GM19023 (cell line): ENCODE measurements around the gene C20orf144.
A peak's percentile ranks its signal among the peaks of the same experiment; 100 is the strongest.

Source experiments
- ATAC-seq: cut with Tn5 transposase; IDR thresholded peaks from one replicate; pipeline ENCODE4 v1.9.1; 2021; ENCODE audit warnings: mild to moderate bottlenecking, moderate library complexity; ENCODE audit not compliant: unreplicated experiment

Gene C20orf144

DNA sequence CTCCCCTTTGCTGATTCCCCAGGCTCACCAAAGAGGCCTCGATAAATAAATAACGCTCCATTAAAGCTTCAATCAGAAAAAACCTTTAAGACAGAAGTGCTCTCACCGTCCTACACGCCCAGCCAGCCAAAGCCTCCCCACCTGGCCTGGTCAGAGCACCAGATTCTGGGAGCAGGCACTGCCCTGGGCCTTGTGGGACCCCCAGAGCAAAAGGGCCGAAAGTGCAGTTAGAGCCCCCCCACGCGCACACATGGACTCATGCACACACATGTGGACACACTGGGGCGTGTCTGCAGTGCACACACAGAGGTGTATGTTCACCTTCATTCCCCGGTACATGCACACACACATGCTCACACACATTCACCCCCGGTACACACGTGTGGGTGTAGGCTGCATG lies 14.0 kb downstream of the C20orf144 start:
- no peak for ATAC-seq

DNA sequence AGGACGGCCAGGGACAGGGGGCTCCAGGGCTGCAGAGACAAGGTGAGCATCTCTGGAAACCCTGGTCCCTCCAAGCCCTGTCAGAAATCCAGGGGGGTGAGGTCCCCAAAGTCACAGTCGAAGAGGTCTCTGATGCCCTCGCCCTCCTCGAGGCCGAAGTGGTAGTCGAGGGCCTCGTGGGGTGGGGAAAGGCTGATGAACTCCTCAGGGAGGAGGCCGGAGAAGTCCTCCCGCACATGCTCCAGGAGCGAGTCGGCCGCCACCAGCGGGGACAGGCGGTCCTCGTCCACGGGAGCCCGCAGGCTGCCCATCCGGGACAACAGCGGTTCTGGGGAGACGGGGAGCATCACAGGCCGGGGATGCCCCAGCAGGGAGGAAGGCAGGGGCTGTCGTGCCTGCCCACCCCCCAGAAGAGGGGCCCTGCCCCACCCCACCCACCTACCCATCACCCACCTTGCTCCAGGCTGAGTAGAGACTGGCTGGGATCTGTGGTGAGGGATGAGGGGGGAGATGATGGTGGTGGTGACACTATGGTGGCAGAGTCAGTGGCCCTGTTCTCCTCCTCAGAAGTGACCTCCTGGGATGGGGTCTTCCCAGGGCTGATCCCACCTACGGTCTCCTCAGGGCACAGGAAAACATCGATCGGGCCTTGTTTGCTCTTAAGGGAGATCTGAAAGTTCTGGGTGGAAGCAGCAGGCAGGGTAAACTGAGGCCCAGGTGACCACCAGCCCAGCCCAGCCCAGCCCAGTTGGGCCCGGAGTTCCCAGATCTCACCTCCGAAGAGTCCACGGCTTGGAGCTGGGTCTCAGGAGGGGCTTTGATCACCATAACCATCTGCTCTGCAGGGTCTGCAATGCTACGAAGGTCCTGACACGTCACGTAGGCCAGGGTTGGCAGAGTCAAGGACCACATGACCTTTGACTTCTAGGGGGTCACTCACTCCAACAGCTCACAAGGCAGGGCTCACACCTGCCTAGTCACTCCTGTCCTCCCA lies 14.8 kb downstream of the C20orf144 start:
- ATAC-seq, result no peak

DNA sequence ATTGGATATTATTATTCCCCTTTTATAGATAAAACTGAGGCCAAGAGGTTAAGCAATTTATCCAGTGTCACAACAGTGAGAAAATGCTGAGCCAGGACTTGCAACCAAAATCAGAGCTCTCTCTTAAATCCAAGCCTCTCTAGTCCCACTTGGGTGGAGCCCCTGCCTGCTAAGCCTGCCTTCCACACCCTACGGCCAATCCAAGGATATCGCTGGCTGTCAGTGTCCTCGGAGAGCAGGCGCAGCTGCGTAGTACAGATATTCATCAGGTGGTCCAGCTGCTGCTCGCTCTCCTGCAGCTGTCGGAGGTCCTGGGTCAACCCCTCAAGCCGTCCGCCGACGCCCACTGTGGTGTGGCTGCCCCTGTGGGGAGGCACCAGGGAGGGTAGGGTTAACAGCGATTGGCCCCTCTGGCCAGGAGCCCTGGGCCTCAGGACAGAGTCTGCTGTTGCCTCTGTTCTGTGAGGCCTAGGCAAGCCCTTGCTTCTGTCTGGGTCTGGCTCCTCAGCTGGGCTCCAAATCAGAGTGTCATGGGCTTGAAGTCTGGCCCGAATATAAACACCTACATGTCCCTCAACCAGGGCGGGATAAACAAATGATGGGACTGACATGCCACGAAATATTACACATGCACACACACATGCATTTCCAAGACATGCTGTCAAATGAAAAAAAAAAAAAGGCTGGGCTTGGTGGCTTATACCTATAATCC lies 16.0 kb downstream of the C20orf144 start:
- no peak for ATAC-seq

DNA sequence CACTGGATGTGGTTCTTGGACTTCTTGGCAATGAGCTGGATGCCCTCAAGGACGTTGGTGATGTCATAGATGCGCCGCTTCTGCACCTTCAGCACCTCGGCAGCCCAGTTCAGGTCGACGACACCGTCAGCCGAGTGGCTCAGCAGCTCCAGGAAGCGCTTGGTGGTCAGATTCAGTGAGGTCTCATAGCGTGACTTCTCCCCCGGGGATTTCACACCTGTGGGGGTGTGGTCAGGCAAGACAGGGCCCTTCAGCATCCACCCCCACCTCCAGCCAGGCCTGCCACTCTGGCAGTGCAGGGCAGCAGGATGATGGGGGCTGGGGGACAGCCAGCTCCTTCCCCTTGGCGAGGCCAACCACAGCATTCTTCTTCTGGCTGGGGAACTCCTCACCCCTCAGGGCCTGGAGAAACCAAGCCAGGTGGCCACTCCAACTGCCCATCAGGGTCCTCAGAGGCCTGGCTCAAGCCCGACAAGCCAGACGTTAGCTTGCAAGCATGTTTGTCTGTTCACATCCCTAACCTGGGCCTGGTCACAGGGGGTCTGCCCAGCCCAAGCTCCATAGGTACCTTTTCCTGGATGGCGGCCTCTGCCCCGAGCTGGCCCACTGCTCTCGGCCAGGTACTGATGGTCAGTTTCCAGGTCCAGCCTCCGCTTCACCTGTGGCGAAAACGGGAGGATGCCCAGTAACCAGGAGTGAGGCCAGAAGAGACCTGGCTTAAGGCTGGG lies 17.8 kb downstream of the C20orf144 start:
- peak; percentile 64 for ATAC-seq

DNA sequence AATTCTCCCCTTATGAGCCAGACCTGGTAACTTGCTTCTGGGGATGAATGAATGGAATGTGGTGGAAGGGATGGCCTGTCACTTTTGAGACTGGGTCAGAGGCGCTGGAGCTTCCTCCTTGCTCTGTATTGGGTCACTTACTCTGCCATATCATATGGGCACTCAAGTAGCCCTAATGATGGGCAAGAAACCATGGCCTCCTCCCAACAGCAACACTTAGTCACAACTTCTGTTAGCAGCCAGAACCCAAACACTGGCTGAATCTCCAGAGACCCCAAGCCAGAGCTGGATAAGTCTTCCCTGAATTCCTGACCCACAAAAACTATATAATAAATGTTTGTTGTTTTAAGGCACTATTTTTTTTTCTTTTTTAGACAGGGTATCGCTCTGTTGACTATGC lies 18.6 kb downstream of the C20orf144 start:
- ATAC-seq, result no peak

DNA sequence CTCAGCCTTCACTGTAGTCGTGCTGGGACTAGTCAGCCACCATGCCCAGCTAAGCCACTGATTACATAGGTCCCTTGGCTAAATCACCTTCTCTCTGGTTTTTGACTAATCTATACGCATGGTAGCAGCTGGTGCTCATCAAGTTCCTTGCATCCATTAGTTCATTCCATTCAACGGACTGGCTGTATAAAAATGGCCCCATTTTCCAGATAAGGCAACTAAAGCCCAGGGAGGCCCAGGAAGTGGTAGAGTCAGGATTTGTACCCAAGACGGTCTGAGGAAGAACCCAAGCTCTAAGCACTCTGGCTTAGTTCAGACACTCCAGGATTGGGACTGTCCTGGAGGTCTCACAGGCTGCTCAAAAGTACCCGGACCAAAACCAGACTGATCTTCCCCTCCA lies 19.2 kb downstream of the C20orf144 start:
- no peak for ATAC-seq

DNA sequence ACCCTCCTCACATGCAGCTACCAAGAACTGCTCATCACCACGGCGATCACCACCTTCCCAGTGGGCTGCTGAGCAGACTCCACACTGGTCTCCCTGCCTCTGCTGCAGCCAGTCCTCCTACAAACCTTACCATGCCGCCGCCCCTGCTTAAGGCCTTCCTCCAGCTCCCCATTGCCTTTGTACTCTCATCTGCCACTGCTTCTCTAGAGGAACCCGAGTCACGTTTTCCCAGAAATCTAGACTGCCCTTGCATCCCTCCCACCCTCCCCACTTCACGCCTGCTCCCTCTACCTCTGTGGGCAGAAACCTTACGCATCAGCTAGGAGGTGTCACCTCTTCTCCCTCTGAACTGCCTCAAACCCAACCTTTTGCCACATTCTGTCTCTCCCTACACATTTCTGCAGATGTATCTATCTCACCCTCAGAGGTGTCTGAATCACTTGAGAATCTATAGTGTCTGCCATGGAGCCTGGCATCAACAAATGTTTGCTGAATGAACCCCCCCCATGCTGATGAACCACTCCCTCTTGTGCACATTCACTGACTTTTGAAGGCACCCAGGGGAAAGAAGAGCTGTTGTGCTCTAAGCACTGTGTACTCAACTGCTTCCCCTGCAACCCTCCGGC lies 19.7 kb downstream of the C20orf144 start:
- ATAC-seq, result no peak

DNA sequence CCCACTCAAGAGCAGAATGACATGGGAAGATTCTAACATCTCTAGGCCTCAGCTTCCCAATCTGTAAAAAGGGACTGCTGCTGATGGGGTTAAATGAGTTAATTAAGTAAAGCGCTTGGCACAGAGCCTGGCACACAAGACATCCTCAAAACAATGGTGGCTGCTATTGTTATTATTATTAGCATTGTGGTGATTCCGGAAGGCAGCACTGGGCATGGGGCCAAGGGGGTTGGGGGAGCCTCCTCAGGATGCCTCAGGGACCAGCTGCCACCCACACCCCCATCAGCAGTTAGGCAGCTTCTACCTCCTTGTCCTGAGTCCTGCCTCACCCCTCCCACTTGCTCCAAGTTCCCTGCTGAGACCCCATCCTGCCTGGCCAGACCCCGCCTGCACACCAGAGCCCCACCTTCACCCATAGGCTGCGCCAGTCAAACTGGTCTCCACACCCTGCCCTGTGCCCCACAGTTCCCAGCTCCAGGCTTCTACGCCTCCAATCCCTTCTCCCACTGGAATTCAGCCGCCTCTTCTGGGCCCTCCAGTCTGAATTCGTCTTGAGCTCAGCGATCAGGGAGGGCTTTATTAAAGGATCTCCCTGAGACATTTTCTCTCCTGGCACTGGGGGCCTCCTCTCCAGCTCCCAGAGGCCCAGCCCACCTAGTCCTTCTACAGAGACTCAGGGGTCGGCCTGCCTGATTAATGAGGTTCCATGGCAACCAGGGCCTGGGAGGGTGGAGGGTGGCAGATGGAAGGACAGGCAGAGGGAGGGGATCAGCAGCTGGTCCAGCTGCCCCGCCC lies 22.6 kb downstream of the C20orf144 start:
- ATAC-seq, result no peak

DNA sequence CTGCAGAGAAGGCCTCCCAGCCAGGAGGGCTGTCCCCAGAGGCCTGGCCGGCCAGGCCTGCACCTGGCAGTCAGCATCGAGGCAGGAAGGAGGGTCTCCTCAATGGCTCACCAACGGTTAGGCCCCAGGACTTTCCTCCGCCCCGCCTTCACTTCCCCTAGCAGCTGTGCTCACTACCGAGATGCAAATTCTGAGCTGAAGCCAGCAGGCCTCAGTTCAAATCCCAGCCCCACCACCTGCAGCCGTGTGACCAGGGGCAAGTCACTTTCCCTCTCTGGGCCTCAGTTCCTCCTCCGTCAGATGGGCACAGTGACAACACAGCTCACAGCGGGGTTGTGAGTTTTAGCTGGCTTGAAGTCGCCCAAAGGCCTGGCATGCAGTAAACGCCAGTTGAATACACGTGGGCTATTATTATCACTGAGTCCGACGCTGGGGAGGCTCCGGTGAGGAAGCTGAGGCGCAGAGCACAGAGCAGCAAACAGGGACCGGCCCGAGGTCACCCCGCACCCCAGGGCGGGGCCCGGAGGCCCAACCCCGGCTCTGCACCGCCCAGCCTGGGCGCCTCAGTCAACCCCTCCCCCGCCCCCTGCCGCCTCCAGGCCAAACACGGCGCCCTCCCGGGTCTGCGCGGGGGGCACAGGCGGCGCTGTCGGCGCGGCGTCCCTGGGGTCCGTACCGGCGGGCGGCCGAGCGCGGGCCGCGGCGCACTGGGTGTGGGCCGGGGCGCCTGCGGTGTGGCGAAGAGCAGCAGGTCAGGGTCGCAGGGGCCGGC lies 23.4 kb downstream of the C20orf144 start:
- ATAC-seq, result peak; percentile 40

DNA sequence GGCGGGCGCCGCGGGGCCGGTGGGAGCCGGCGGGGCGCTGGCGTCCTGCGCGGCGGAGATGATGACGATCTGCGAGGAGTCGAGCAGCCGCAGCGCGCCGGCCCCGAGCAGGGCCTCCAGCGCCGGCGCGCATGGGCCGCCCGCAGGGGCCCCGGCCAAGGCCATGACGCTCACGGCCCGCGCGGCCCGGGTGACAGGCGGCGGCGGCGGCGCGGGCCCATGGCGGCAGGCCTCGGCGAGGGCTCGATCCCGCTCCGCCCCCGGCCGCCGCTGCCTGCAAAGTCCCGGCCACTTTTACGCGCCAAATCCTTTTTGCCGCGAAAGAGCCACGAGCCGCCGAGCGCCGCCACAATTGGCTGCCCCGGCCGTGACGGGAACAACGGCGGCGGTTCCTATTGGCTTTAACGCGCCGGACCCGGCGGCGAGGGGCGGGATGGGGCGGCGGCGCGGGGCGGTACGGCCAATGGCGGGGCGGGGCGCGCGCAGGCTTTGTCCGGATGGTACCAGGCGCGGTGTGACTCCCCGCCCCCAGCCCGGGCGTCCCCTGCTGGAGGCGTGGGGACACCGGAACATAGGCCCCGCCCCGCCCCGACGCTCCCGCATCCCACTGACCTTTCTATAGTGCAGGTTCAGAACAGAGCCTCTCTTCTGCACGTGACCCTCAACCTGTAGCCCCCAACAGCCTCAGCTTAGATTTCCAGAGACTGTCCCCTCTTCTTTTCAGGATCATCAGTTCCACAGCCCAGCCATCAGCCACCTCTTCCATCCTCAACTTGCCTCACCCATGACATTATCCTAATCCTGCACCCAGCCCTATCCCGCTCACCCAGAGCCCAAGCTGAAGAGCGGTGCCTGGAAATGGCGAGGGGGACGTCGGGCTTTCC lies 24.2 kb downstream of the C20orf144 start, which contains the start of gene E2F1:
Gene E2F1, minus strand, starts transcription at position 286 of the 884 bp plus-strand sequence. Its CDS starts 121 bp downstream, at position 165.
- ATAC-seq, result peak; percentile 72

DNA sequence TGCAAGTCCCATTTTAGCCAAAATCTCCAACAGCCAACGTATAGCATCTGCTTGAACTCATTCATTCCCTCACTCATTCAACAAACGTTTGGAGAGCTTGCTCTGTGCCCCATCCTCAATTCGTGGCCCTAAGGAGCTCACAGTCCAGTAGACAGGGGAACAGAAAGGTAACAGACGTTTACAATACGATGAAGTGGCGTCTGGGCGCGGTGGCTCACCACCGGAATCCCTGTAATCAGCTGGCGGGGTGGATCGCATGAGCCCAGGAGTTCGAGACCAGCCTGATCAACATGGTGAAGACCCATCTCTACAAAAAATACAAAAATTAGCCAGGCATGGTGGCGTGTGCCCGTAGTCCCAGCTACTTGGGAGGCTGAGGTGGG lies 24.8 kb downstream of the C20orf144 start:
- no peak for ATAC-seq

DNA sequence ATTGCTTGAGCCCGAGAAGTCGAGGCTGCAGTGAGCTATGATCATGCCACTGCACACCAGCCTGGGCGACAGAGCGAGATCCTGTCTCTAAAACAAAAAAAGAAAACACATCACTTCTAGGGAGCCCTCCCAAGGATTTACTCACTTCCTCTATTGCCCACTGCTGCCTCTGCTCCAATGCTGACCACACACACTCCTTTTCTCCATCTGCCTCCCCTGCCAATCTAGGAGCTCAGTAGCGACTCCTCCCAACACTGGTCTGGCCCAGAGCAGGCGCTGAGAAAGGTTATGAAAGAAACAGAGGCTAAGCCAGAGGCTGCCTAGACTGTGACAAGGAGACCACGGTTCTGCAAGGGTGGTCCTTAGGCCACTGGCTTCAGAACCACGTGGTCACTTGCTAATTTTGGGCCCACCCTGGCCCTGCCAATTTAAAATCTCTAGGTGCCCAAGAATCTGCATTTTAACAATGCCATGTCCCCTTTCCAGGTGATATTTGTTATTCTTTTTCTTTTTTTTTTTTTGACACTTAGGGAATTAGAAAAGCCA lies 25.3 kb downstream of the C20orf144 start:
- no peak for ATAC-seq

DNA sequence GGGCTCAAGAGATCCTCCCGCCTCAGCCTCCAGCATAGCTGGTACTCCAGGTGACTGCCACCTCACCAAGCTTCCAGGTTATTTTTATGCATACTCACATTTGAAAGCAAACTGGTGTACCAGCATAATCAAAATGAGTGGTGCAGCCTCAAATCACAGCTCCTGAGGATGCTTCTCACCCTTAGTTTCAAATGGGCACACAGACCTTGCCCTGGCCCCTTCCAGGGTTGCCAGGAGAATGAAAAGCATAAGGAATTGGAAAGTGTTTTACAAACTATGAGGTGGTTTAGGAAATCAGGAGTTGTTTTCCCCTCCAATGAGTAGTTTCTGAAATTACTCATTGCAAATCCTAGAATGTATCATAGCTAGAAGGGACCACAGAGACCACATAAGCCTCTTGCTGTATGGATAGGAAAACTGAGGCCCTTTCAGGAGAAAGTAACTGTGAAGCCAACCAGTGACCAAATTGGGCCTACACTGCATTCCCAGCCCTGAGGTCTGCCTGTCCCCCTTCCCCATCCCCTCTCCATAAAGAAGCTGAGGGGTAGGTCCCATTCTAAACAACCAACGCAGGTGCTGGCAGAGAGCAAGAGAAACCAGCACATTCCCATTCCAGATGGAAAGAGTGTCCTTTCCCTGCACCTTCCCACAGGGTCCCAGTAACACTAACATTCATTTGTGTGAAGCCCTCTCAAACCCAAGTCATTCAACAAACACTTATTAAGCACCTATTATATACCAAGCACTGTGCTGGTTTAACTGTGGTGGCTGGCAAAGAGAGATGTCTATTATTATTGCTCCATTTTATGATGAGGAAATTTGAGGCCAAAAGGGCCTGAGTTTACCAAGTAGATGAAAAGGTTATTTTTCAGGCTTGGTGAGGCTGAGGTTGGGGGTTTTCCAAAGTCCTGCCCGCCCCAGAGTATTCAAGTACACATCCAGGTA lies 26.1 kb downstream of the C20orf144 start:
- ATAC-seq, result no peak

DNA sequence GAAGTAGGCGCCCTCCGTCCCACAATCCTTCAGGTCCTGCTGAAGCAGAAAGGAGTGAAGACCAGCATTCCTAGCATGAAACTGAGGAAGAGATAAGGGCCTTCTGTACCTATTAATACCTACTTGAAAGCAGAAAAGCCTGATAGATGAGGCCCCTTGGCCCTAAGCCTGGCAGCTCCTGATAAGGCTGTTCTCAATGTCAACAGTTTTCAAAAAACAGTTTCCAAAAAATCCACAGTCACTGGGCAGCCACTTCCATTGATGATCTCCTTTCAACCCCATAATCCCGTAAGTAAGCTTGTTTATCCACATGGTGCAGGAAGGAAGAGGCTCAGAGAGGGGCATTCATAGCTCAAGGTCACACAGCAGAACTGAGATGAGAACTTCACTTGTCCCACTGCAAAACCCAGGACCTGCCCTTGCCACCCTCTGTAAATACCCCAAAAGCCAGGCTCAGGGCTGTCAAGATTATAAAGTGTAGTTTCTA lies 26.9 kb downstream of the C20orf144 start:
- no peak for ATAC-seq

DNA sequence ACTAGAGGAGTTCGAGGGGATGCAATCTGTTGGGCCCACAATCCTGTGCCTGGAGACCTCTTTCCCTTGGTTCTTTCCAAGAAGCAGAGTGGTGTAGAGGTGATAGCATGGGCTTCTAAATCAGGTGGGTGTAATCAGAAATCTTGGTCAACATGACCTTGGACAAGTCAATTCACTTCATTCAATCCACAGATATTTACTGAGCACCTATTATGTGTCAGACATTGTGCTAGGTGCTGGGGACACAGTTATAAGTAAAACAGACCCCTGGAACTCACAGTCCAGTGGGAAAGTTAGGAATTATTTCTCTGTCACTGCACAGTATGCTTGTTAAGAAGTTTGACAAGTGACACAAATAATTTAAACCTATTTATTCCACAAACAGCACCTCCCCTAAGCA lies 27.4 kb downstream of the C20orf144 start:
- ATAC-seq, result no peak

DNA sequence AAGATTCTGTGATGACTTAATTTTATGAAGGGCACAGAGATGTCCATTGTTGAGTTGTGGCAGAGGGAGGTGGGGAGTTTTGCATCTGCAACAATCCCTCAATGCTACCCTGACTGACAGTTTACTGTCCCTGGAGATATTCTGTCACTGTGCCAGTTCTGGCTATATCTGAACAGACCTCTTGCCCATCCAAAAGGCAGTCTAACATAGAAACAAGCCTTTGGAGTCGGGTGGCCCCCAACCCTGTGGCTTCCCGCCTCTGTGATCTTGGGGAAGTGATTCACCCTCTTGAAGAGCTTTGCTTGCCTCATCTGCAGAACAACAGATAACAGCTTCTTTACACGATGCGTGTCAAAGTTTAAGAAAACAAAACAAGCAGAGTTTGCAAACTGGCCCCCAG lies 27.8 kb downstream of the C20orf144 start:
- no peak for ATAC-seq

DNA sequence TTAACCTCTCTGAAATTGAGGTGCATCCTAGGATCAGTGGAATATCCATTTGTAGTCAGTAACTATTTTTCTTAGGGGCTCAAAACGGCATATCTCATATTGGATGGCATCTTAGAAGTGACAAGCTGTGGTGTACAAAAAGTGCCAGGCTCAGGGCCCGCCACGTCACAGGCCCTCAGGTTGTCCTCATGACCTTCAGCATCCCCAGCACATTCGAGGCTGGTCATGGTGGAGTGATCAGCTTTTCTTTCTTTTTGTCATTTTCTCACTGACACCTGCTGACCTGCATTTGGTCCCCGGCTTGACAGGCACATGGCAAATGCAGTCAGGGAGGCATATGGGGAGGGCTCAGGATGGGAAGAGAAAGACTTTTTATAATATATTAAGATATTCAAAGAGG lies 31.2 kb downstream of the C20orf144 start:
- no peak for ATAC-seq
